HG03558 (cell line): ENCODE data around the gene HOXA5.

Experiments used
- ATAC-seq: cut with Tn5 transposase; IDR thresholded peaks from one replicate; pipeline ENCODE4 v1.9.1; 2021; ENCODE audit warnings: moderate number of reproducible peaks; ENCODE audit not compliant: unreplicated experiment; ENCODE audit errors: extremely low read depth

HOXA5 gene

GRCh38 chr7:27150568-27151340 lies 7.3 kb upstream of the HOXA5 start:
- no peak for ATAC-seq

DNA sequence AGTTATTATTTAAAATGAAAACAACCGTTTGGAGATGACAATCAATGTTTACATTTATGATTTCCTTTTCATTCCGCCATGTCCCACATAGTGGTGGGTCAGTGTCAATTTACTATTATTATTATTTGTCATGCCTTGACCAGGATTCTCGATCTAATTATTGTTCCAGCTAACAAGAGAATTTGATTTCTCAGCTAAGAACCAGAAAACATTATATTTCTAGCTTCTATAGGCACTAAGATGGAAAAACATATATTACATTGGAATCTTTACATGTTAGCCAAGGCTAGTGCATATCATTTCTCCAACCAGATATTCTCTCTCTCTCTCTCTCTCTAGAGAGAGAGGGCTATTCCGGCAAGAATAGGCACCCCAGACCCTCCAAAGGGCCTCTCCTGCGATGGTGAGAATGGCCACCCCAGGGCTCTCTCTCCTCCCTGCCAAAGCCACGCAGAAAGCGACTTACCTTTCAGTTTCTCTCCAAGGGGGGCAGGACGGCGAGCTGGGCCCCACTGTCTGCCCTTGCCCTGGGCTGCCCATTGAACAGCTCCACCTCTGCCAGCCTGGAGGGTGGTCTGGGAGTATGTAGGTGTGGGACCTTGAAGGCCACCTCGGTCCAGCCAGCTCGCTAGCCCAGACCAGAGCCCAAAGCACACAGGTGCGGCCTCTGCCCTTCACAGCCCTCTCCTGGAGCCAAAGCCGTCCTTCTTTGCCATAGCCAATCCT lies 6.5 kb upstream of the HOXA5 start:
- no peak for ATAC-seq

DNA sequence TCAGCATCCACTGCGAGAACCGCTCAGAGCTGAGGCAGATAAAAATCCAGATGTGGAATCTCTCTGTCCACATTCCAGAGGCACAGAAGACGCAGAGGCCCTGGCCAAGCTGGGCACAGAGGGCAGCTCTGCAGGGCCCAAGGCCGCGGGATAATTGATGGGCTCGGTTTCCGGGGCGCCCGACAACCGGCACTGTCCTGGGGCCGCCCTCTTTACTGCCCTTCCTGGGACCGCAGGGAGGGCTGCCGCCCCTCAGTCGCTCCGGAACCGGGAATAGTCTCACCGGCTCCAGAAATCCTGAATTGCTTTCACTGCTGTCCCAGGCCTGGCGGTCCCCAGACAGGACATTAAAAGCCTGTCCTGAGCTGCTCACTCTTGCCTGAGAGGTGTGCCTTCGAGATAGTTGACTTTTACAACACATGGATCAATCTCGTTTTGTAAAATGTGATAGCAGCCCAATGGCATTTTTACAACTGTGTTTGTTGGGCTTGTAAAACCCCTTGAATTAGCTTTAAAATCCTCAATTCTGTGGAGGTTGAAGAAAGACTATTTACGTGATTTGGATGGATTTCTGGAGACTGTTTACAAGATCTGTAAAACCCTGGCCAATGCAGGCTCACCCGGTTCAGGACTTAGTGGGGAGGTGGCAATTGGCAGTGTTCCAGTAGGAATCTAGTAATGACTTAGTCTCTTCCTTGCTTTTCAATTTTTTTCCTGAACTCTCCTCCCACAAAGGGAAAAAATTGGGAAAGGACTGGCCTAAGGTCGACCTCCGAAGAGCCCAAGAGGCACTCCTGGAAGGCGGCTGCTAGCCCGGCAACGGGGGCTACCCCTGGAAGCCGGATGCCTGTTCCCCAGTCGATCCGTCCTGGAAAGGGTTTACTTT lies 5.5 kb upstream of the HOXA5 start:
- no peak for ATAC-seq

DNA sequence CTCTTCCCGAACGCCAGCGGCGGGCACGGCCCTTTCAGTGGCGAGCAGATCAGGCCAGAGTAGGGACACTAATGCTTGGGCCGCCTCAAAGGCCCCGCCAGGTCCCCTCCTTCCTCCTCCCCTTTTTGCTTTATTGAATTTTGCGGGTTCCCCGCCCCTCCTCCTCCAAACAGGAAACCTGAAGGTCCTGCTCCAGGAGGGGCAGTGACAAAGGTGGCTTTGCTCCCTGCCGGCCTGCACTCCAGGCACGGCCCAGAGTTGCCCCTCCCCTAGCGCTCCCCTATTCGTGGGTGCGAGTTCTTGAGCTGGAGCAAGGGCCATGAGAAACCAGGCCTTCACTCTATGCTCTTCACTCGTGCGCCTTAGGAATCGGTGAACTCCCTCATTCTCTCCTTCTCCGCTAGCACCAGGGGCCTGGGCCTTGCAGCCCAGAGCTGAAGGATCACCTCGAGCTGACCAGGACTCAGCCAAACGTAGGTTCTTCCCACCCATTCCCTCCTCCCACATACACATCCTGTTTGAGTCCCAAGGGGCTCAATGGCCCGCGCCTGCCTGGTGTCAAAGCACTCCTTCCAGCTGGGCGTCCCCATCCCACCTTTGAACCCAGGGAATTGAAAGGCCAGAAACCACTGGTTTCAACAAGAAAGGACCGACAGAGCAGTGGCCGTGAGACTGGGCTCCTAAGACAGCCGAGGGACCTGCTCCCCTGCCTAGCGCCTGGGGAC lies 4.7 kb upstream of the HOXA5 start:
- no peak for ATAC-seq

DNA sequence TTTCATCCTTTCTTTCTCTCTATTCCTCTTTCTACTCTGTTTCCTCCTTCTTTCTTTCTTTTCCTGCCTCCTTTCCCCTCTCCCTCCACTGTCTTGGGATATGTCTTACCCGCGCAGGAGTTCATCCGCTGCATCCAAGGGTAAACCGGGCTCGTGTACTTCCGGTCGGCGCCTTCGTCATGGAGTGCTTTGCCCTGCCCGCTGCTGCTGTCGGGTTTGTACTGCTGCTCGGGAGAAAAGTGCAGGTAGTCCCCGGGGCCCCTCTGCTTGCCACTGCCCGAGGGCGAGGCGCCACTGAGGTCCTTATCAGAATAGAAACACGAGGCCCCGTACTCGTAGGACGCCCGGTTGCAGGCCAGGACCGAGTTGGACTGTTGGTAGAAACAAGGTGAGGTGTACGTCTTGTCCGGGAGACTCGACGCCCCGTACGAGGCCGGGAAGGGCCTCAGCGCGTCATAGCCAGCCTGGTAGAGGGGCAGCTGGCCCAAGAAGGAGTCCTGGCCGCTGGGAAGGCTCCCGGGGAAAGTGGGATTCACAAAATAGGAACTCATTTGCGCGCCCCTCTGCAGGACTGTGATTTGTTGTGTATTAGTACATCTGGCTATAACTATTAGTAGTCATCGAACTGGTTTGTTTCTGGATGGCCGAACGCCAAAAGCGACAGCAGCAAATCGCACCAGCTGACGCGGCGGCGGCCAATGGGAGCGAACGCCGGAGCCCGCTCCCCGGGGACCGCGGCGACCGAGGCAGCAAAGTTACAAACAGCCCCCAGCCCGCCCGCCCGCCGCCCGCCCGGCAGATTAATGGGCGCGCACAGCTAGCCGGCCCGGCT lies 3.9 kb upstream of the HOXA5 start, which contains the start of gene HOXA6:
HOXA6 (minus strand) TSS at position 576 of the 832 bp plus-strand sequence; CDS start at position 551, 25 bp downstream.
- ATAC-seq, result no peak

DNA sequence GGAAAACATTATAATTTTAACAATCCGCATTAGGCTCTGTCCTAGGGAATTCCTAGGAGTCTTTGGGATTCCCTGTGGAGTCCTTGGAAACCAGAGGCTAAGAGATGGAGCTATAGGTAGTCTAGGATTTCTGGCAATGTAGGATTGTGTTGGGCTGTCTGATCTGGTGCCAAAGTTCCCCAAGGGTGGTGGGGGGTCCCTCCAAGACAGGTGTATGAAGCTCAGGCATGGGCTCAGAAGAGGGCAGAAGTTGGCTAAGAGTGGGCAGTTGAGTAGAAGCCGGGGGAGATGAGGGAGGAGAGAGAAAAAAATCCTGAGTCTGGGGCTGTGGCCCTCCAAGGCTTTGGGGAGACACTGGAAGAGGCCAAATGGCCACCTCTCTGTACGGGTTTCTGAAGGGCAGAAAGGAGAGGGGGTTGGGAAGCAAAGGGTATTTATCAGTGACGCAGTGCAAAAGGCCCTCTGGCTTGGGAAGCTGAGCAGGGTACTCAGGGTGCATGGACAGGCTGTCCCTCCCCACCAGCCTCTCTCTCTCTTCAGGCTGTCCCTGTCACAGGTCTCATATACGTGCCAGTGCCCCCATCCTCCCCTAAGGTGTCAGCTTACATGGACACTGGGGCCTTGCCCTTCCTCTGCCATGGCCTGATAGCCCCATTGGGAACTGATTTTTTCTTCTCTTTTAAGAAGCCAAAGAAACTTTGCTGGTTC lies 3.2 kb upstream of the HOXA5 start:
- no peak for ATAC-seq

- no peak for ATAC-seq
These were observed 2.5 kb upstream of the HOXA5 start for GRCh38 chr7:27145914-27146412.

GRCh38 chr7:27145165-27145913 lies 1.9 kb upstream of the HOXA5 start:
- ATAC-seq, result no peak

- no peak for ATAC-seq
These were observed 1.3 kb upstream of the HOXA5 start for GRCh38 chr7:27144781-27145164.

- ATAC-seq, result no peak
These were observed 684 bp upstream of the HOXA5 start for GRCh38 chr7:27143950-27144780.

- ATAC-seq, result no peak
These were observed 880 bp downstream of the HOXA5 start for GRCh38 chr7:27142580-27143022.

GRCh38 chr7:27141923-27142579 lies 1.4 kb downstream of the HOXA5 start:
- no peak for ATAC-seq

GRCh38 chr7:27141137-27141922 lies 2.2 kb downstream of the HOXA5 start:
- ATAC-seq, result no peak

- no peak for ATAC-seq
These were observed 3.2 kb downstream of the HOXA5 start for GRCh38 chr7:27140126-27140857.
